Measurements from ENCODE around the gene STMN3.
"Not testable (repeated sequence)": the region's sequence is repeated elsewhere in the genome, so short reads cannot be mapped to it uniquely, and the experiment has no call there.

Gene STMN3

GRCh38 chr20:63630956-63631355, 22.3 kb downstream of the STMN3 start:
- H2AFZ ChIP-seq (ENCODE audit: low read length, unreplicated experiment); H3K27ac ChIP-seq (ENCODE audit: low read depth, low read length); H3K4me3 ChIP-seq (ENCODE audit: low read depth, low read length); H3K4me1 ChIP-seq (ENCODE audit: control insufficient read depth, insufficient read depth, low read length, unreplicated experiment); H3K27me3 ChIP-seq (ENCODE audit: insufficient read depth, low read length); H3K36me3 ChIP-seq (ENCODE audit: insufficient read depth, low read length): not testable (repeated sequence)
- peaks cover 23% of the 10 kb centered on the region for H3K79me2 ChIP-seq (ENCODE audit: control insufficient read depth, insufficient read depth, low read length, unreplicated experiment)

- no peaks in the 10 kb centered on the region for H3K36me3 ChIP-seq (ENCODE audit: insufficient read depth, low read length)
- H3K79me2 ChIP-seq (ENCODE audit: control insufficient read depth, insufficient read depth, low read length, unreplicated experiment): peaks cover 40% of the 10 kb centered on the region
- peak overlapping the region; percentile 80 for H2AFZ ChIP-seq (ENCODE audit: low read length, unreplicated experiment)
- H3K4me3 ChIP-seq (ENCODE audit: low read depth, low read length): peak overlapping the region; percentile 100
- H3K27ac ChIP-seq (ENCODE audit: low read depth, low read length): peak overlapping the region; percentile 57
- H3K27me3 ChIP-seq (ENCODE audit: insufficient read depth, low read length): no peaks in the 10 kb centered on the region
- H3K4me1 ChIP-seq (ENCODE audit: control insufficient read depth, insufficient read depth, low read length, unreplicated experiment): peaks cover 9% of the 10 kb centered on the region
Observed at GRCh38 chr20:63628246-63628975, 24.8 kb downstream of the STMN3 start.

GRCh38 chr20:63627751-63628245, 25.4 kb downstream of the STMN3 start:
- no peak overlapping the region for H2AFZ ChIP-seq (ENCODE audit: low read length, unreplicated experiment)

GRCh38 chr20:63627129-63627750, 26.0 kb downstream of the STMN3 start:
- no peaks in the 10 kb centered on the region for H3K27me3 ChIP-seq (ENCODE audit: insufficient read depth, low read length)
- H3K36me3 ChIP-seq (ENCODE audit: insufficient read depth, low read length): no peaks in the 10 kb centered on the region
- peak overlapping the region; percentile 79 for H3K27ac ChIP-seq (ENCODE audit: low read depth, low read length)
- H2AFZ ChIP-seq (ENCODE audit: low read length, unreplicated experiment): peak overlapping the region; percentile 81
- peaks cover 50% of the 10 kb centered on the region for H3K79me2 ChIP-seq (ENCODE audit: control insufficient read depth, insufficient read depth, low read length, unreplicated experiment)
- H3K4me3 ChIP-seq (ENCODE audit: low read depth, low read length): peak overlapping the region; percentile 100
- H3K4me1 ChIP-seq (ENCODE audit: control insufficient read depth, insufficient read depth, low read length, unreplicated experiment): peaks cover 9% of the 10 kb centered on the region

More at GRCh38 chr20:63627751-63628245, 25.4 kb downstream of the STMN3 start:
- H3K27ac ChIP-seq (ENCODE audit: low read depth, low read length): peak overlapping the region; percentile 79; the same call in 1 of the 2 replicates
- H3K36me3 ChIP-seq (ENCODE audit: insufficient read depth, low read length): no peaks in the 10 kb centered on the region
- peak overlapping the region; percentile 100 for H3K4me3 ChIP-seq (ENCODE audit: low read depth, low read length)
- H3K27me3 ChIP-seq (ENCODE audit: insufficient read depth, low read length): no peaks in the 10 kb centered on the region
- H3K79me2 ChIP-seq (ENCODE audit: control insufficient read depth, insufficient read depth, low read length, unreplicated experiment): peaks cover 45% of the 10 kb centered on the region
- peaks cover 9% of the 10 kb centered on the region for H3K4me1 ChIP-seq (ENCODE audit: control insufficient read depth, insufficient read depth, low read length, unreplicated experiment)

- H3K4me3 ChIP-seq (ENCODE audit: low read depth, low read length): peak within 1 kb of the TSS; percentile 100
- peak within 1 kb of the TSS; percentile 79 for H3K27ac ChIP-seq (ENCODE audit: low read depth, low read length)
- no peaks in the 10 kb centered on the region for H3K27me3 ChIP-seq (ENCODE audit: insufficient read depth, low read length)
- H3K79me2 ChIP-seq (ENCODE audit: control insufficient read depth, insufficient read depth, low read length, unreplicated experiment): peaks cover 53% of the 10 kb centered on the region
- H3K36me3 ChIP-seq (ENCODE audit: insufficient read depth, low read length): no peaks in the 10 kb centered on the region
- peaks cover 9% of the 10 kb centered on the region for H3K4me1 ChIP-seq (ENCODE audit: control insufficient read depth, insufficient read depth, low read length, unreplicated experiment)
- H2AFZ ChIP-seq (ENCODE audit: low read length, unreplicated experiment): peak within 1 kb of the TSS; percentile 81
Observed at GRCh38 chr20:63626424-63627128, 26.6 kb downstream of the STMN3 start, which contains the start of gene GMEB2. Gene GMEB2, minus strand, starts transcription at chr20:63627101. Its CDS starts 7,704 bp downstream, at chr20:63619397.

GRCh38 chr20:63625771-63626423, 27.3 kb downstream of the STMN3 start:
- Histone ChIP-seq H3K36me3 (ENCODE audit: insufficient read depth, low read length) (no peaks in the 10 kb centered on the region), H3K27ac (ENCODE audit: low read depth, low read length) (peak overlapping the region; percentile 79), H3K4me1 (ENCODE audit: control insufficient read depth, insufficient read depth, low read length, unreplicated experiment) (peaks cover 9% of the 10 kb centered on the region), H3K27me3 (ENCODE audit: insufficient read depth, low read length) (no peaks in the 10 kb centered on the region), H2AFZ (ENCODE audit: low read length, unreplicated experiment) (no peak overlapping the region), H3K79me2 (ENCODE audit: control insufficient read depth, insufficient read depth, low read length, unreplicated experiment) (peaks cover 57% of the 10 kb centered on the region), H3K4me3 (ENCODE audit: low read depth, low read length) (peak overlapping the region; percentile 99)

- no peak overlapping the region for H3K4me3 ChIP-seq (ENCODE audit: low read depth, low read length)
- peaks cover 9% of the 10 kb centered on the region for H3K4me1 ChIP-seq (ENCODE audit: control insufficient read depth, insufficient read depth, low read length, unreplicated experiment)
- H3K36me3 ChIP-seq (ENCODE audit: insufficient read depth, low read length): no peaks in the 10 kb centered on the region
- H3K79me2 ChIP-seq (ENCODE audit: control insufficient read depth, insufficient read depth, low read length, unreplicated experiment): peaks cover 65% of the 10 kb centered on the region
- H2AFZ ChIP-seq (ENCODE audit: low read length, unreplicated experiment): no peak overlapping the region
- H3K27me3 ChIP-seq (ENCODE audit: insufficient read depth, low read length): no peaks in the 10 kb centered on the region
- H3K27ac ChIP-seq (ENCODE audit: low read depth, low read length): no peak overlapping the region
Observed at GRCh38 chr20:63624486-63624885, 28.7 kb downstream of the STMN3 start.

GRCh38 chr20:63622732-63623131, 30.5 kb downstream of the STMN3 start:
- Histone ChIP-seq H3K4me3 (ENCODE audit: low read depth, low read length) (no peak overlapping the region), H3K4me1 (ENCODE audit: control insufficient read depth, insufficient read depth, low read length, unreplicated experiment) (peaks cover 4% of the 10 kb centered on the region), H2AFZ (ENCODE audit: low read length, unreplicated experiment) (no peak overlapping the region), H3K79me2 (ENCODE audit: control insufficient read depth, insufficient read depth, low read length, unreplicated experiment) (peaks cover 60% of the 10 kb centered on the region), H3K27me3 (ENCODE audit: insufficient read depth, low read length) (no peaks in the 10 kb centered on the region), H3K36me3 (ENCODE audit: insufficient read depth, low read length) (no peaks in the 10 kb centered on the region), H3K27ac (ENCODE audit: low read depth, low read length) (no peak overlapping the region)

- Histone ChIP-seq H3K27ac (ENCODE audit: low read depth, low read length) (no peak overlapping the region), H3K36me3 (ENCODE audit: insufficient read depth, low read length) (no peaks in the 10 kb centered on the region), H2AFZ (ENCODE audit: low read length, unreplicated experiment) (no peak overlapping the region), H3K79me2 (ENCODE audit: control insufficient read depth, insufficient read depth, low read length, unreplicated experiment) (peaks cover 54% of the 10 kb centered on the region), H3K4me1 (ENCODE audit: control insufficient read depth, insufficient read depth, low read length, unreplicated experiment) (peaks cover 4% of the 10 kb centered on the region), H3K4me3 (ENCODE audit: low read depth, low read length) (no peak overlapping the region), H3K27me3 (ENCODE audit: insufficient read depth, low read length) (no peaks in the 10 kb centered on the region)
Observed at GRCh38 chr20:63622096-63622495, 31.1 kb downstream of the STMN3 start.

GRCh38 chr20:63620991-63621390, 32.2 kb downstream of the STMN3 start:
- H3K4me3 ChIP-seq (ENCODE audit: low read depth, low read length): no peak overlapping the region
- H3K27ac ChIP-seq (ENCODE audit: low read depth, low read length): no peak overlapping the region
- peaks cover 48% of the 10 kb centered on the region for H3K79me2 ChIP-seq (ENCODE audit: control insufficient read depth, insufficient read depth, low read length, unreplicated experiment)
- peaks cover 4% of the 10 kb centered on the region for H3K4me1 ChIP-seq (ENCODE audit: control insufficient read depth, insufficient read depth, low read length, unreplicated experiment)
- no peaks in the 10 kb centered on the region for H3K27me3 ChIP-seq (ENCODE audit: insufficient read depth, low read length)
- H3K36me3 ChIP-seq (ENCODE audit: insufficient read depth, low read length): no peaks in the 10 kb centered on the region
- H2AFZ ChIP-seq (ENCODE audit: low read length, unreplicated experiment): no peak overlapping the region

All from ACC112 (cell line).